HG03066 (cell line): ENCODE measurements around the gene SMAP2.

Source experiments
- ATAC-seq: cut with Tn5 transposase; IDR thresholded peaks from one replicate; pipeline ENCODE4 v1.9.1; 2021; ENCODE audit warnings: low read depth; ENCODE audit not compliant: unreplicated experiment

Gene SMAP2

DNA sequence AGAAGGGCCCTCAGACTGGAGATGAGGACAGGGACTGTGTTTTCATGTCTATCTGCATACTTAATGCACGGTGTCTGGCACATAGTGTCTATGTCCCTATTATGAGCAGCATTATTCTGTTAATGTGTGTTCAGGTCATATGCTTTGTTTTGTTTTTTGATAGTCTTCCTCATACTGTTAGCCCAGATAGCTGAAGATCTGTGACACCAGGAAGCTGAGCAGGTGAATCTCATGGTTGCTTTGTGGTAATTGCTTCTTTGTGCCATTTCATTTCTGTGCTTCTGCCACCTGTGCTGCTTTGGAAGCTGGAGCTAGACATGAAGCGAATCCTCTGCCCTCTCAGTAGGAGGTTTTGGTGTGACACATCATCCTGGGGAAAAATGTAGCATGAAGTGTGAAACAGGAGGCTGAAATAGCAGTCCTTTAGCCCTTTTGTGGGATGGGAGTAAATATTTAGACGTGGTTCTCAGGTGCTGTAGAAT, 15.8 kb downstream of the SMAP2 start:
- ATAC-seq = no peak

DNA sequence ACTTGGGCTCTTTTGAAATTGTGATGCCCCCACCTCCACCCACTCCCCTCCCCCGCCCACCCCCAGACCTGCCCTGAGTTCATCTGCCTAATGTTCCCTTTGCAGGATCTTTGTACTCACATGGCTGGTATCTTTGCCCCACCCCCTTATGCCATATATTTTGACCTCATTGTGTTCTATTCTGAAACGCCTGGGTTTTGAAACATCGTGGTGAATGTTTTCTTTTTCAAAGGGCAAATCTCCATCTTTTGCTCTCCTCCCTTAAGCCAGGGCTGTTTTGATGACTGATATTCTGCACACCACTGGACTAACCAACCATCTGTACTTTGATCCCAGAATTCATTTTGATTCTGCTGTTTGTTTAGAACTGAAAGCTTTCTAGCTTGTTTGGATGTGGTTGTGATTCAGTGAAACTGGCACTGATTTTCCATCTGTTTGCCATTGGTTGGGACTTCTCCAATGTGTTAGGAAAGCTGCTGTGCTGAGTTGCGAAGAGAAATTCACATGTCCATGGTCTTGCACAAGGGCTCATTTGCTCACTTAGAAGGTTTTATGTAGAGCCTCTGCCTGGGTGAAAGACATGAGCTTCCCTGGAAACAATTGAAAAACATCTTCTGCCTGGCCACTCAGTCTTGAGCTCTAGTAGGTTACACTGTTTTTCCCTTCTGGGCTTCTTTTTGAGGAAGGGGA, 16.5 kb downstream of the SMAP2 start:
- no peak for ATAC-seq

DNA sequence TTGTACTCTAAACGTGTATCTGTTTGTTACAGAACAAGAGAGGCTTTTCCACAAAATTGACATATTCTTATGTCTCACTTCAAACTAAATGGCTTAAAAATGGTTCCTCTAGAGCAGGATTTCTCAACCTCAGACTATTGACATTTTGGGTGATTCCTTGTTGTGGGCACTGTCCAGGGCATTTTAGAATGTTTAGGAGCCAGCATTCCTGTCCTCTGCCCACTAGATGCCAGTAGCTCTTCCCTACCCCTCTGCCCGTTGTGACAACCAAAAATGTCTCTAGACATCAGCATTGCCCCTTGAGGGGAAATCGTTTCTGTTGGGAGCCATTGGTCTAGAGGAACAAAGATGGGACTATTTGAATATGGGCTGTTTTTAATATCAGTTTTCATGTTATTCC, 17.3 kb downstream of the SMAP2 start:
- no peak for ATAC-seq

DNA sequence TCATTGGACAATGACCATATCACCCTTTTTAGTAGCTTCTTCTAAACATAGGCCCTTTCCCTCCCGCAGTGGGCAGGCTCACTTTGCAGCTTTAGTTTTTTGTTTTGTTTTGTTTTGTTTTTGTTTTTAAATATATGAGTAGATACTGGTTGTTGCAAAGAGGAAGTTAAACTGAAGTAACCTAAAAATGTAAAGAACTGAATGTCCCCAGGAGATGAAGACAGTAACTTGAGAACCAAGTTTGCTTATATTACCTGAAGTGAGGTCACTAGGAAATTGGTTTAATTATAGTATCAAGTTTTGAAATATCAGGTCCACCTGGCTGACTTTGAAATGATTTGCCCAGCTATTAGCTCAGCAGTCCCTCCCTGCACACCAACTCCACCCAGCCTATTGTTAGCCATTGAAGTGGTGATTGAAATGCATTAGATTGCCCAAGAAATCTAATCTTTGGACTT, 18.2 kb downstream of the SMAP2 start:
- peak; percentile 40 for ATAC-seq

DNA sequence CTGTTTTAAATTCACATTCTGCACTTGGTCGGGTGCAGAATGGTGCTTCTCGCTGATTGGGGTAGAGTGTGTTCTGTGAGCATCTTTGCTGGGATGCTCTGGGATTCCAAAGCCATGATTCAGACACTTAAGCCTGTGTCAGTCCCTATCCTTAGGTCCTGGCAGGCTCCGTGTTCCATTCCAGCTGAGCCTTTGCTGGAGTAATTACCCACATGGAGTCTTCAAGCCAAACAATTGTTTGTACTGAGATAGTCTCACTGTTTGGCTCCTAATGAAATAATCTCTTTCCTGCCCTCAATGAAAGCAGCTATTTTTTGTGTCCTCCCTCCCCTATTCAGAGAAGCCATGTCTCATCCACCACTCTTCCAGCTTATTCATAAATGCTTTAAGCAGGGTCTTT, 18.7 kb downstream of the SMAP2 start:
- ATAC-seq = no peak

DNA sequence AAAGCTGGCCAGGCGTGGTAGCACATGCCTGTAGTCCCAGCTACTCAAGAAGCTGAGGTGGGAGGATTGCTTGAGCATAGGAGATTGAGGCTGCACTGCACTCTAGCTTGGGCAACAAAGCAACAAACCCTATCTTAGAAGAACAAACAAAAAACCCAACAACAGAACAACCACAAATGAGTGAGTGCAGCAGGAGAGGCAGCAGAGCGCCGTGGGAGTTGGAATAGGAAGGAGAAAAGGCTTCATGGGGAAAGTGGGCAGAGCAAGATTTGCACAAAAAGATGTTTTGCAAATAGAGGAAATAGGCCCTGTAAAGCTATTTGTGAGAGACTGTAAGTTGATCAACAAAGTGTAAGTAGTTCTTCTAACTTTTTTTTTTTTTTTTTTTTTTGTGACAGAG, 19.6 kb downstream of the SMAP2 start:
- no peak for ATAC-seq

DNA sequence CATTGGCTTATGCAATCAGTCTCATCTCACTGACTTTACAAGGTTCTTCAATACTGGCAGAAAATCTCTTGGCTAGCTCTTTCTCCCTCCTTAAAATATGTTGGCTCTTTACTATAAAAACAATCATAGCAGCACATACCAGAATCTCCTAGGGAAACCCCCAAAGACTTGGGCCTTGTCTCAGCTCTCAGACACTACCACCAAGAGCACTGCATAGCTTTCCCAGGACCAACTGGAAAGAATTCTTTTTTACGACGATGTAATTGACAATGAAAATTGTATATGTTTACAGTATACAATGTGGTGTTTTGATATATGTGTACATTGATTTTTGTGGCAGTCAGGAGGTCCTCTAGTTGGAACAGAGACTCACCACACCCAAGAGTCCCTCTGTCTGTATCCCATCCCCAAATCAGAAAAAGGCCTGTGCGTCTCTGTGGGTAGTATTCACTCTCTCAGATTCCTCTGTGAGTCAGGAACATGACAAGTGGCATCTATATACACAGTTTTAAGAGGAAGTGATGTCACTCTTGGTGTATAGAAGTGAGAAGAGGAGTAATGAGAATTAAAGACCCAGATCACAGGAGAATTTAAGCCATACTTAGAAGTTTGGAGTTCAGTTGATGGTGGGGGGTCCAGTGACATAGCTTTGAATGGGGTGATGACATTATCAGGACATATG, 21.1 kb downstream of the SMAP2 start:
- ATAC-seq = no peak

DNA sequence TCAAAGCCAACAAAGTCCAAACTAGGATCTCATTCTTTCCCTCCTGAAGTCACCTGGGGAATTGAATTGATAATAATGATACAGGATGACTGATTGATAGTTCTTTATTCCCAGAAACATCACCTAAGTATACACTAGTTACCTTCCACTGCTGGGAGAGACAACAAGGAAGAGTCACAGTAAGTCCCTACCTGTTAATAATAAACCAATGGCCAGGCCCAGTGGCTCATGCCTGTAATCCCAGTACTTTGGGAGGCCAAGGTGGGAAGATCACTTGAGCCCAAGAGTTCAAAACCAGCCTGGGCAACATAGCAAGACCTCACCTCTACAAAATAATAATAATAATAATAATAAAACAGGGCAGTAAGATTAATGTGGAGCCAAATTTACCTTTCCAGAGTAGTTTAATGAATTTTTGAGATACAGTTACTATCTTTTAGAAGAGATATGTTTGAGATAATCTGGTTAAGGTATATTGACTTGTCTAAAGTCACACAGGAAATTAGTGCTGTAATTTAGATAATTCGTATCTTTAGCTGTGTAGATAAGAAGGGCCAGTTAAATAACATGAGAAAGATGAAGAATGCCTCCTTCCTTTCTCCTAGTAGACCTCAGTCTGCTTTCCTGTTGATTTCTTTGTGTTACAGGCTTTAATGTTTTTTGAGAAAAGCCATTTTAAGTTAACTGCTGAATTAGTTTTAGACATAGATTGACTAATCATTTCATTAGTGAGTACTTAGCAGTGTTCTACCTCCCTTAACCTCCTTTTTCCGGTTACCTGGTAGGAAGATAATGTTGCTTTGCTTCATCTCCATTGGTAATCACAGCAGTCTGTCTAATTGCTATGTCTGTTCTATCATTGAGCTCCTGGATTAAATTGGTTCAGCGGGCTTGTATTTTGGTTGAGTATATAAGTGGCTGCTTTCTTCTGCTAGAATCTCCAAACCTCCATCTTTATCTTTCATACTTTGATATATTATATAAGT, 22.0 kb downstream of the SMAP2 start:
- no peak for ATAC-seq

DNA sequence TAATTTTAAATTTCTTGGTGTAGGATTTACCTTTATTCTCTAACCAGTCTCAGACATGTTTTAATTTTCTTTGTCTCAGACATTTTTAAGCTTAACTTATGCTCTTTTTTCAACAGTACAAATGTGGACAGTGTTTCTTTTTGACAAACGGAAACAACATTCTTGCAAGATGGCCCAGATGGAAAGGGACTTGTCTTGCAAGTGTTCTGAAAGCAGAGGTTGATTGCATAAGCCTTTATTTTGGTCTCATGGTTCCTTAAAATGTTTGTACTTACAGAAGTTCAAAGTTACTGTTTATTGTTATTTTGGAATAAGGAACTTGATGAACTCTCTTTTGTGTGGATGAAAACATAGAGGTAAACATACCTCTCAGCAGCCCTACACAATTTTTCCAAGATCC, 22.9 kb downstream of the SMAP2 start:
- ATAC-seq = no peak

DNA sequence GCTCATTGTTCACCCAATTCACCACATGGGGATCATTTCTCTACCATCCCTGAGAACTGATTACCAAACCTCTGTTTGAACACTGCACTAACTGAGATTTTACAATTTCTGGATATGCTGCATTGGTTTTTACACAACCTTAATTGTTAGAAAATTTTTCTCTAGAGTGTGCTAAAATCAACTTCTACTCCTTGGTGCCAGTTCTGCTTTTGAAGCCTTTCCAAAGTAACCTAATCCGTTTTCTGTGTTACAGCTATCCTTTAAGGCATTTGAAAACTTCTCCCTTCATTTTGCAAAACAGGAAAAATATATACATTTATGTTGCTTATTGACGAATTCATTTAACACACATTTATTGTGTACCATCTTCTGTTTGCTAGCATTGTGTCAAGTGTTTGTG, 23.7 kb downstream of the SMAP2 start:
- ATAC-seq = no peak

DNA sequence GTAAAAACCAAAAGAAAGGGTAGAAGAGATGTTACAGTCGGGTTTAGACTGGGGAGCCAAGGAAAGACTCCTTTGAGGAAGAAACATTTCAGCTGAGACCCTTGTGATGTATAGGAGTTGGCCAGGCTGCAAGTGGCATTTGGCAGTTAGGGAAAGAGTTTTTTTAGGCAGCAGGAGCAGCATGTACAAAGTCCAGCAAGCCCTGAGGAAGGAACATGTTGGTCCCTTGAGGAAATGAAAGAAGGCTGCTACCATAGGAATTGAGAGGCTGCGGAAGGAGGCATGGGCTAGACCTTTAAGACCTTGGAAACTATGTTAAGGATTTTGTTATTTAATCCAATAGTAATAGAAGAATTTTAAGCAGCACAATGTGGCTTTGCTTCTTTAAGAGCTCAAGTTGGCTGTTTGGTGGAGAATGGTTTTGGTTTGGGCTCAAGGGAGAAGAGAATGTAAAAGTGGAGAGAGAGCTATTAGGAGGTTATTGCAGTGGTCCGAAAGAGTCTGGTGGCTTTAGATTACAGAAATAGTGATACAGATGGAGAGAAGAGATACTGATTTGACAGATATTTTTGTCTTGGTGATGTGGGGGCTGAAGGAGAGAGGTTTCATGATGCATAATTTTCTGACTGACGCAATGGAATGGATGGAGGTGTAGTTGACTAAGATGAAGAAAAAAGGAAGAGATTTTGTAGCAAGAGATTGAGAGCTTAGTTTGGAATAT, 26.6 kb downstream of the SMAP2 start:
- peak; percentile 74 for ATAC-seq

DNA sequence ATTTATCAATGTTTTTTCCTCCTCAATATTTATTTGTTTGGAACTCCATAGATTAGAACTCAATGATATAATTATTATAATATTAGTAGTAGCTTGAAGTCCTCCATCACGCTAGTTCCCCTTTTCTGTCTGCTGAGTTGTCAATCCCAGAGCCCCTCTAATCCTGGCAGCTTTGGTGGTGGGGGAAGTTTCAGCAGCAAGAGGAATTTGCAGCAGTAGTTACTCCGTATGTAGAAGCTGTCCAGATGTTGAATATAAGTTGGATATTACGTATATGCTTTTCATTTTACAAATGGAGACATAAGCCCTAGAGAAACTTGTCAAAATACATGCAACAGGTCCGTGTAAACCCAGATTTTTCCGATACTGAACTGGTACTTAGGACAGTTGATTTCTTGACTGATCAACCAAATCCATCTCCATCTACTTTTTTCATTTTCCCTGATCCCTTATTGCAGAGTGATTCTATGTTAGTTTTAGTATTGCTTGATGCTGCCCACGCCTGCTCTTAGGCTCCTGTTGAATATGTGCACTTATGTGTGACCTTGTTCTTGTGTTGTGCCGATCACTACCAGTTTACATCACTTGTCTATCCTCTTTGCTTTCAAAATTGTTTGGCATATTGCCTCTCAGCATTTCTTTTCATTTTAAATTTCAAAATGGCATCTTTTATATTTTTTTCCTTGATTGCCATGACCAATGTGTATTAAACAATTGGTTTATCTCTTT, 28.1 kb downstream of the SMAP2 start:
- no peak for ATAC-seq

DNA sequence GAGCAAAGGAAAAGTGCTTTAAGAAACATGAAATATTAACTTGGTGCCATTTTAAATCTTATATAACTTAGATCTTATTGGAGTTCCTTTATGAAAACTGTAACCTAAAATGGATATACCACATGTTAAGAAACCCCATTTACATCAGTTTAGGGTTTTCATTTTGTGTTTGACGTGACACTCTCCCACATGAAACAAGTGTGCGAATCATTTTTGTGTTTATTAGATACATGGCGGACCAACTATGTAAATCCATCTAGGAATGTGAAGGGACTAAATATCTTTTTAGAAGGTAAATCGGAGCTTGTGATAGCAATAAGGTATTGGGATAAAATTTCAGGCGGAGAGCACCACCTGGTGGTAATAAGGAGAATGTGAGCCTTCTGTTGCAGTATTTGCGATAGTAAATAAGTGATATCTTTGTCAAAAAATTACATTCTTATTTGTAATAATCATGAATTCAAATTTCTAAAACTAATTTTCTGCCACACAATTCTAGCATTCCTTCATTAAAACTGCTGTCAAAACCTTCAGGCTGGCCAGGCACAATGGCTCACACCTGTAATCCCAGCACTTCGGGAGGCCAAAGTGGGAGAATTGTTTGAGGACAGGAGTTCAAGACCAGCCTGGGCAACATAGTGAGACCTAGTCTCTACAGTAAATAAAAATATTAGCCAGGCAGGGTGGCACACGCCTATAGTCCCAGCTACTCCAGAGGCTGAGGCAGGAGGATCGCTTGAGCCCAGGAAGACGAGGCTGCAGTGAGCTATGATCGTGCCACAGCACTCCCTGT, 31.3 kb downstream of the SMAP2 start:
- no peak for ATAC-seq

DNA sequence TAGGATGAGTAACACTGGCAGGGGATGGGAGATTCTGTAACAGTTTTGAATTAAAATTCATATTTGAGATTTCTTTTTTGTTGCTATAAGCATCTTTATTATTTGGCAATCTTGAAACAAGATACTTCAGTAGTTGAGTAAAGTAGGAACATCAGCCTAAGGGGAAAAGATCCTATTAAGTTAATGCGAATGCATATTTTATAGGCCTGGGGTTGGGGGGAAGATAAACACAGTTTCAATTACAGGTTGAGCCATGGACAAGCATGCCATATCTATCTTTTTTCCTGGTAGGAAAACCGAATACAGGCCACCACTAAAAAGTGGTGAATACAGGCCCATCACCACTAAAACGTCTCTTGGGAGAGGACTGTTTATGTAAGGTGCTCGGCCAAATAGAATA, 32.3 kb downstream of the SMAP2 start:
- no peak for ATAC-seq

DNA sequence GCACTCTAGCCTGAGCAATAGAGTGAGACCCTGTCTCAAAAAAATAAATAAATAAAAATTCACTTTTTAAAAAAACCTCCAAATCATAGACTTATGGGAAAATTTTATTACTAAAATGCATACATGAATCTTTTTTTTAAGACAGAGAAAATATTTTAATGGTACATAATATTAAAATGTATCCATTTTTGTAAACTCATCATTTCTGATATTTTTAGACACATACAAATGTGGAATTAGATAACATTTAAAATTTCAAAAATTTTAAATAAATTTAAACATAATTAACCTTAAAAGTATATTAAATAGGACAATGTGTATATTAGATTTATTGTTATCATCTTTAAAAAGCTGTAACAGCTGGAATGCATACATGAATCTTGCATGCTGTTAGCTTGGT, 33.9 kb downstream of the SMAP2 start:
- ATAC-seq = no peak

DNA sequence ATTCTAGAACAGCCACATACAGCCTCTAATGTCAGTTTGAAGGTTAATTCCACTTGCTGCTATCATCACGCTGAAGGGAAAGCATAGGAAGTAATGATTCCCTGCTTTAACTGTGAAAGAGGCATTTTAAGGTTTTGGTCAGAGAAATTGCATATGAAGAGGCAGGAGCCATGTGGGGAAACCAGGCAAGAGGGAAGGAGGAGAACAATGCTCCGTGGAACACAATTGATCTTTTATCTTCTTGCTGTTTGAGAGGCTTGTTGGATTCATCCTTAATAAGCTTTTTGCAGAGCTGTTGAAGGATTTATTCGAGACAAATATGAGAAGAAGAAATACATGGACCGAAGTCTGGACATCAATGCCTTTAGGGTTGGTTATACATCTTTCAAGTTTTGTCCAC, 35.9 kb downstream of the SMAP2 start:
- no peak for ATAC-seq

DNA sequence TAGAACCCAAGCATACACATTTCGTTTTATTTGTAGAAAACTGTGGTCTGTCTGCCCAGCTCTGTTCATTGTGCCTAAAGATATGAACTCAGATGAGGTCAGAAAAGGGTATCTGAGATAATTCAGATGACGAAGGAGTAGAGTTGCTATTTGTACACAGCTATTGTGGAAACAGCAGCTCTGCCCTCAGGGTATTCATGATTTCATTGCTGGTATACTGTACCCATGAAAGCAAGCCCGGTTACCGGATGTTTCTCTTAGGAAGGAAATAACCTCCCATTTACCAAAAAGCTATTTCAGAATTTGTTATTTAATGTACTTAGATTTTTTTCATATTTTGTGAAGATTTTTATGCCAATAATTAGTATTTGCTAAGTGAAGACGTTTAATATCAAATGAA, 37.8 kb downstream of the SMAP2 start:
- ATAC-seq = no peak

DNA sequence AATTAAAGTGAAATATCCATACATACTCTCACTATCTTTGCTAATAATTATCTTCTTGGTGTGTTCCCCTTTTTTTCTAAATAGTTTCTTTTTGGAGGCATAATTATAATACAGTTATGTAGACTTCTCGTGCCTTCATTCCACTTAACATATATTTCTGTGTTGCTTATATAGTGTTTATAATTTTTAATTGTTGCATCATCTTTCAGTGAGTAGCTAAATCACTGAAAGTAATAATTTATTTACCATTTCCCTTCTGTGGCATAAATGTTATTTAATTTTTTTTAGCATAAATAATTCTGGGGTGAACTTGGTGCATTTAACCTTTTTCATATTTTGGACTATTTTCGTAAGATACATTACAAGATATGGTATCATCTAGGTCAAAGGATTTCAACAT, 38.3 kb downstream of the SMAP2 start:
- no peak for ATAC-seq
